ENCODE results near the gene SDSL.
A peak's percentile ranks its signal among the peaks of the same experiment; 100 is the strongest.

The SDSL gene

DNA sequence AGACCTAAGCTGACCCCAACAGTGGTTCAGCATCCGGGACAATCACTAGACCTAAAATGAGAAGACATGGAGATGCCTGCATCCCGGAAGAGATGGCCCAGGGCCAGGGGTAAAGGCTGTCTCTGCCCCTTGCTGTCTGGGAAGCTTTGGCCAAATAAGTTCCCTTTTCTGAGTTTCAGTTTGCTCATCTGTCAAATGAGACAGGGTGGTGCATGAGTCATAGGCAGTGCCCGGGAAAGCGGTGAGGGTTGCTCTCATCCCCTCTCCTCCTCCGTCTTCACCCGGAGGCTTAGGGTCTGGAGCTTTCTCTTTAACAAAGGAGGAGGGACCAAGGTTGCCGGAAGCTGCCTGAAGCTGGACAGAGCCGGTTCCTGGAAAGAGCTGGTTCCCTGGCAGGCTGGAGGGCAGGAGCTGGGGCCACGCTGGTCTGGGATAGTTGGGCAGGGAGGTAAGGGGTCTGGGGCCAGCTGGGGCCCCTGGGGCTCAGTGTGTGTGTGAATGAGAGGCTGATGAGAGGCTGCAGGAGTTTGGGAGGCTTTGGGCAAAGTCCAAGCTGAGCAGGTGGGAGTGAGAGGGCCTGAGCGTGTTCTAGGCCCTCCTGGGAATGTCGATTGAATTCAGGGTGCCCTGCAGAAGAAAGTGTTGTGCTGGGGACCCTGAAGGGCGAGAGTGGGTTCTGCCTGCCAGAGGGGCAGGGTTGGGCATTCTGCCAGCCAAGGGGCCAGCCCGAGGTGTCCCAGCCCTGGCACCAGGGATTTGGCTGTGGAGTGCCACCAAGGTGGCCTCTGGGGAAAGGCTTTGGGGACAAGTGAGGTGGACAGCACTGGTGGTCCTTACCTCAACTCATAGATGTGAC is at the start of gene SDSL:
Gene SDSL, plus strand, starts transcription at position 351 of the 856 bp plus-strand sequence. CDS start 5,603 bp downstream, outside the sequence.
- TF ChIP-seq ZFX (IDR thresholded peaks at IDR 0.05) (peak; percentile 70), CTCF (conservative IDR thresholded peaks at IDR 0.05) (no peak)
- peak within 1 kb of the TSS; percentile 79 for H3K27ac ChIP-seq

DNA sequence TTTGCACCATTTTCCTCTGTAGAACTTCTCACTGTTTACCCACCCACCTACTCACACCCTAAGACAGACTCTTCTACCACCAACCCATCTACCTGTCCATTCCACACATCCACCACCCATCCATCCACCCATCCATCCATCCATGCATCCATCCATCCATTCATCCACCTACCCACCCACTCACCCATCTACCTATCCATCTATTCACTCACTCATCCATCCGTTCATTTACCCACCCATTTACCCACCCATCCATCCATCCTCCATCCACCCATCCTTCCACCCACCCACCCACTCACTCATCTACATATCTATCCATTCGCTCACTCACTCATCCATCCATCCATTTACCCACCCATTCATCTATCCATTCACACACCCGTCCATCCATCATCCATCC is 48.7 kb upstream of the SDSL start:
- H3K27ac ChIP-seq = no peak overlapping the region
- TF ChIP-seq ZFX (IDR thresholded peaks at IDR 0.05) (no peak), CTCF (conservative IDR thresholded peaks at IDR 0.05) (no peak)

GRCh38 chr12:113373969-113374368 is 48.2 kb upstream of the SDSL start:
- TF ChIP-seq CTCF (conservative IDR thresholded peaks at IDR 0.05) = no peak
- no peak overlapping the region for H3K27ac ChIP-seq

DNA sequence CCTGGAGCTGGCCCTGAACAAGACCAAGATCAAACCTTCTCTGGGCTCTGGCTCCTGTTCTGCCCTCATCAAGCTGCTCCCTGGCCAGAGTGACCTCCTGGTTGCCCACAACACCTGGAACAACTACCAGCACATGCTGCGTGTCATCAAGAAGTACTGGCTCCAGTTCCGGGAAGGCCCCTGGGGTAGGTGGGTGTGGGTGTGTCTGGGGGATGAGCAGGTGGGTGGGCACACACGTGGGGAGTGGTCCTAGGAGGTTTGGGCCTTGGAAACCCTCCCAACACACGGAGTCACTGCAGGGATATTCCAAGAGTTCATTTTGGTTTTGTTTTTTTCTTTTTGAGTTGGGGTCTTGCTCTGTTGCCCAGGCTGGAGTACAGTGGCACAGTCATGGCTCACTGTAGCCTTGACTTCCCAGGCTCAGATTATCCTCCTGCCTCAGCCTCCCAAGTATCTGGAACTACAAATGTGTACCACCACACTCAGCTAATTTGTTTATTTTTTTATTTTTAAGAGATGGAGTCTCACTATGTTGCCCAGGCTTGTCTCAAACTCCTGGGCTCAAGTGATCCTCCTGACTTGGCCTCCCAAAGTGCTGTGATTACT is 47.3 kb upstream of the SDSL start:
- no peak for TF ChIP-seq CTCF (conservative IDR thresholded peaks at IDR 0.05)
- H3K27ac ChIP-seq = no peak overlapping the region

DNA sequence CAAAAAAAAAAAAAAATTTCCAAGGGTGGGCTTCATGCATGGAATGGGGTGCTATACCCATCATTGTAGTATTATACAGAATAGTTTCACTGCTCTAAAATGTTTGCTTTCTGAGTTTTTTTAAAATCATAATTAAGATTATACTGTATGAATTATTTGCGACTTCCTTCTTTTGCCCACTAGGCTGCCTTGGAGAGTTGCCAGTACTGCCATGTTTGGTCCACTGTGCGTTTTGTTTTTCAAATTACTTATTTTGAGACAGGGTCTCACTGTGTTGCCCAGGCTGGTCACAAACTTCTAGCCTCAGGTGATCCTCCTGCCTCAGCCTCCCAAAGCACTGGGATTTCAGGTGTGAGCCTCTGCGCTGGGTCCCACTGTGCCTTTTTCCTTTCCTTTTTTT is 43.9 kb upstream of the SDSL start:
- no peak; the same call in 1 of the 2 replicates for TF ChIP-seq CTCF (conservative IDR thresholded peaks at IDR 0.05)
- no peak for TF ChIP-seq ZFX (IDR thresholded peaks at IDR 0.05)
- H3K27ac ChIP-seq = no peak overlapping the region

DNA sequence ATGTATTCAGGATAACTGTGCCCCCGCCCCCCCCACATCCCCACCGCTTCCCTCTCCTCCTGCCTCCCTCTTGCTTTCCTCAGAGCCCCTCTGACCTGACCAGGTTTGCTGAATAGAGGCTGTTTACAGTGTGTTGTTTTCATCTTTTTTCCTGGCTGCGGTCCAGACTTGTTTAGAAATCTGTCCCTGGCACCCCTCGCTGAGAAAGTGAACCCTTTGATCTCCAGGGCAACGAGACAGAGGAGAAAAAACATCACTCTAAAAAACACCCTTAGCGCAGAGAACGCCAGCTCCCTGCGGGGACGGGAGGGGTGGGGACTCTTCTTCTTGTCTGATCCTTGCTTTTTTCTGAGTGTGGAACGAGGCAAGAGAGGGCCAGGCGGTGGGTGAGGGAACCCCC is 41.0 kb upstream of the SDSL start:
- no peak overlapping the region for H3K27ac ChIP-seq
- TF ChIP-seq CTCF (conservative IDR thresholded peaks at IDR 0.05) = no peak
- no peak for TF ChIP-seq ZFX (IDR thresholded peaks at IDR 0.05)

- no peak for TF ChIP-seq ZFX (IDR thresholded peaks at IDR 0.05)
- no peak overlapping the region for H3K27ac ChIP-seq
Observed at GRCh38 chr12:113382206-113382605, 40.0 kb upstream of the SDSL start.
